GM23248 (cell line): ENCODE data around the gene TEKTIP1. TPM values are rescaled to one million over a fixed set of nuclear protein-coding genes. Genes with fewer than 3 reads are reported as not detected.

ENCODE experiments used
- DNase-seq: peaks from one replicate; pipeline ENCODE4 v3.0.0-alpha.2; 2015
- H2AFZ ChIP-seq: fragments of 200-600 bp; sonication (generic); 2 replicates; pipeline ENCODE4 v1.6.1; 2016; ENCODE audit warnings: antibody characterized with exemption
- H3F3A ChIP-seq: fragments of 200-600 bp; sonication (generic); 2 replicates; pipeline ENCODE4 v1.6.1; 2016; ENCODE audit warnings: mild to moderate bottlenecking, antibody characterized with exemption, mixed run types; ENCODE audit not compliant: insufficient read depth
- H3K27ac ChIP-seq: fragments of 200-600 bp; sonication (generic); 2 replicates; pipeline ENCODE4 v1.5.1; 2016; ENCODE audit warnings: mild to moderate bottlenecking
- H3K27me3 ChIP-seq: fragments of 200-600 bp; sonication (generic); replicated peaks from 2 replicates; pipeline ENCODE4 v1.6.1; 2016; ENCODE audit warnings: mild to moderate bottlenecking; ENCODE audit not compliant: insufficient read depth
- H3K36me3 ChIP-seq: fragments of 200-600 bp; sonication (generic); 2 replicates; pipeline ENCODE4 v1.6.1; 2016; ENCODE audit warnings: low read depth, mild to moderate bottlenecking
- H3K4me1 ChIP-seq: fragments of 200-600 bp; sonication (generic); 2 replicates; pipeline ENCODE4 v1.6.1; 2016; ENCODE audit warnings: mild to moderate bottlenecking; ENCODE audit not compliant: insufficient read depth
- H3K4me2 ChIP-seq: fragments of 200-600 bp; sonication (generic); one replicate; pipeline ENCODE4 v1.6.1; 2016; ENCODE audit warnings: mild to moderate bottlenecking; ENCODE audit not compliant: unreplicated experiment
- H3K4me3 ChIP-seq: fragments of 200-600 bp; sonication (generic); 2 replicates; pipeline ENCODE4 v1.5.1; 2016; ENCODE audit warnings: mild to moderate bottlenecking
- H3K79me2 ChIP-seq: fragments of 200-600 bp; sonication (generic); 2 replicates; pipeline ENCODE4 v1.6.1; 2016; ENCODE audit warnings: mild to moderate bottlenecking; ENCODE audit not compliant: insufficient read depth
- H3K9ac ChIP-seq: fragments of 200-600 bp; sonication (generic); 2 replicates; pipeline ENCODE4 v1.6.1; 2016; ENCODE audit warnings: mild to moderate bottlenecking
- H3K9me2 ChIP-seq: fragments of 200-600 bp; sonication (generic); 2 replicates; pipeline ENCODE4 v1.6.1; 2016; ENCODE audit warnings: mixed run types, mild to moderate bottlenecking, moderate library complexity; ENCODE audit not compliant: insufficient read depth
- H3K9me3 ChIP-seq: fragments of 200-600 bp; sonication (generic); one replicate; pipeline ENCODE4 v1.6.1; 2017; ENCODE audit warnings: low read depth
- H4K20me1 ChIP-seq: fragments of 200-600 bp; sonication (generic); 2 replicates; pipeline ENCODE4 v1.6.0; 2016; ENCODE audit not compliant: insufficient read depth
- EZH2 ChIP-seq: fragments of 200-600 bp; sonication (generic); IDR thresholded peaks from 2 replicates; pipeline ENCODE4 v1.6.1; 2018; ENCODE audit warnings: antibody characterized with exemption, mild to moderate bottlenecking; ENCODE audit not compliant: insufficient read depth, poor library complexity, severe bottlenecking
- EZH2phosphoT487 ChIP-seq: fragments of 200-600 bp; sonication (generic); IDR thresholded peaks from 2 replicates; pipeline ENCODE4 v1.6.1; 2018; ENCODE audit warnings: antibody characterized with exemption, moderate library complexity, mild to moderate bottlenecking, low read depth; ENCODE audit not compliant: insufficient read depth
- WGBS, 2 experiments: methylation state at CpG; one replicate each; pipeline ENCODE4 v1.1.6; 2015 to 2017; ENCODE audit warnings: low lambda C conversion rate in 2 of 2, low coverage in 1 of 2; ENCODE audit errors: missing lambda C conversion rate in 2 of 2; 5-methylcytosine and 5-hydroxymethylcytosine counted together
- in situ Hi-C: fragments of 300-500 bp; cut with MboI; formaldehyde crosslinking; loops from 2 replicates; pipeline ENCODE4 v1.15.0; 2020
- polyA plus RNA-seq: library from polyadenylated mRNA; unstranded; fragments of >200 nt; fragmentation: Nextera tagmentation; extraction: Ambion mirVana; gene quantifications from 2 replicates; pipeline ENCODE4 v1.2.1, GENCODE V29; 2016
- total RNA-seq: library from RNA; depleted of rRNA; stranded (reverse); fragments of >200 nt; shearing (Covaris generic); gene quantifications from 2 replicates; pipeline ENCODE4 v1.2.3, GENCODE V29; 2014

TEKTIP1 gene
- total and polyA plus RNA-seq, 2 experiments from 2014 or later = not detected

- Histone ChIP-seq H3K36me3 (no peaks in the 10 kb centered on the region), H3K4me2 (no peak overlapping the region), H3K4me3 (no peak overlapping the region), H3K27me3 (peaks cover 8% of the 10 kb centered on the region), H3K79me2 (no peaks in the 10 kb centered on the region), H3K9ac (no peak overlapping the region), H4K20me1 (no peaks in the 10 kb centered on the region), H3K4me1 (no peaks in the 10 kb centered on the region), H3K9me3 (no peaks in the 10 kb centered on the region), H3K27ac (no peak overlapping the region), H3F3A (no peaks in the 10 kb centered on the region), H2AFZ (no peak overlapping the region), H3K9me2 (no peaks in the 10 kb centered on the region)
- no peak for DNase-seq
- WGBS, 2 experiments = 38 to 39% methylated on average over 14 of the region's 16 CpGs
- TF ChIP-seq EZH2phosphoT487 (no peak), EZH2 (peak; percentile 64)
- in situ Hi-C loops = no loop called here
Measured at GRCh38 chr19:3586127-3586626, 47.2 kb downstream of the TEKTIP1 start.

GRCh38 chr19:3586707-3587346 lies 47.9 kb downstream of the TEKTIP1 start:
- Histone ChIP-seq H3F3A (no peaks in the 10 kb centered on the region), H3K4me2 (no peak overlapping the region), H3K9me2 (no peaks in the 10 kb centered on the region), H3K9ac (no peak overlapping the region), H3K4me1 (no peaks in the 10 kb centered on the region), H3K79me2 (no peaks in the 10 kb centered on the region), H3K9me3 (no peaks in the 10 kb centered on the region), H4K20me1 (no peaks in the 10 kb centered on the region), H3K27ac (no peak overlapping the region), H2AFZ (no peak overlapping the region), H3K36me3 (no peaks in the 10 kb centered on the region), H3K4me3 (no peak overlapping the region), H3K27me3 (peaks cover 8% of the 10 kb centered on the region)
- in situ Hi-C loops = no loop called here
- no peak for TF ChIP-seq EZH2phosphoT487
- no peak for TF ChIP-seq EZH2
- DNase-seq = no peak
- WGBS, 2 experiments = 70 to 76% methylated on average over 21 to 31 of the region's 31 CpGs

- 80 to 84% methylated on average over 10 to 11 of the region's 11 CpGs for WGBS, 2 experiments
- in situ Hi-C loops = no loop called here
- Histone ChIP-seq H3K9ac (no peak overlapping the region), H3K36me3 (no peaks in the 10 kb centered on the region), H3K27ac (no peak overlapping the region), H3K4me3 (no peak overlapping the region), H3K4me2 (no peak overlapping the region), H2AFZ (no peak overlapping the region), H3K4me1 (no peaks in the 10 kb centered on the region), H3K9me2 (no peaks in the 10 kb centered on the region), H3K27me3 (peaks cover 8% of the 10 kb centered on the region), H4K20me1 (no peaks in the 10 kb centered on the region), H3K9me3 (no peaks in the 10 kb centered on the region), H3F3A (no peaks in the 10 kb centered on the region), H3K79me2 (no peaks in the 10 kb centered on the region)
- no peak for TF ChIP-seq EZH2phosphoT487
- no peak for TF ChIP-seq EZH2
- no peak for DNase-seq
Measured at GRCh38 chr19:3589439-3589838, 50.5 kb downstream of the TEKTIP1 start.

- WGBS, 2 experiments = 81 to 96% methylated on average over 5 to 22 of the region's 22 CpGs
Measured at GRCh38 chr19:3589949-3590348, 51.0 kb downstream of the TEKTIP1 start.

More at GRCh38 chr19:3589949-3590348, 51.0 kb downstream of the TEKTIP1 start:
- H3K79me2 ChIP-seq = no peaks in the 10 kb centered on the region
- no peaks in the 10 kb centered on the region for H3K9me3 ChIP-seq
- H3K4me2 ChIP-seq = no peak overlapping the region
- H3K4me1 ChIP-seq = no peaks in the 10 kb centered on the region
- no peaks in the 10 kb centered on the region for H3F3A ChIP-seq
- peaks cover 8% of the 10 kb centered on the region for H3K27me3 ChIP-seq
- H3K9me2 ChIP-seq = no peaks in the 10 kb centered on the region
- H3K27ac ChIP-seq = no peak overlapping the region
- TF ChIP-seq EZH2 (no peak), EZH2phosphoT487 (no peak)
- H3K36me3 ChIP-seq = no peaks in the 10 kb centered on the region
- H2AFZ ChIP-seq = no peak overlapping the region
- no peak for DNase-seq
- H3K9ac ChIP-seq = no peak overlapping the region
- in situ Hi-C loops = no loop called here
- no peaks in the 10 kb centered on the region for H4K20me1 ChIP-seq
- H3K4me3 ChIP-seq = no peak overlapping the region
